ENCODE data around the gene RETN.

The RETN gene

DNA sequence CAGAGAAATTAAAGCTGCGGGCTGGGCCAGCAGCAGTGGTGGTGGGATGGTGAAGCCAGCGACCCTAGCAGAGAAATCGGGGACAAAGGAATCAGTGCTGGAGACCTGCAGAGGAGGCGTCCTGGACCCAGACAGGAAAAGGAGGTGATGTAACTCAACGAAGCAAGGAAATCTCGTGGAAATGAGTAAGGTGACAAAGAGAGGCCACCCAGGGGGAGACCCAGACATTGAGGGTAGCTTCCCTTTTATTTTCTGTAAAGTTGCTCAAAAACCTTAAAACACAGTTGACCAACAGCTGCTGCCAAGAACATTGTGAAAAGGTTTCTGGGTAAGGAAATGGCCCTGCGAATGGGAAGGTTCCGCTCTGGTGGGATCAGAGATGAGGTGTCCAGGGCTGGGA lies 13.3 kb upstream of the RETN start:
- H3K27ac Mint-ChIP-seq (ENCODE audit: low read depth) = peak overlapping the region; percentile 24

DNA sequence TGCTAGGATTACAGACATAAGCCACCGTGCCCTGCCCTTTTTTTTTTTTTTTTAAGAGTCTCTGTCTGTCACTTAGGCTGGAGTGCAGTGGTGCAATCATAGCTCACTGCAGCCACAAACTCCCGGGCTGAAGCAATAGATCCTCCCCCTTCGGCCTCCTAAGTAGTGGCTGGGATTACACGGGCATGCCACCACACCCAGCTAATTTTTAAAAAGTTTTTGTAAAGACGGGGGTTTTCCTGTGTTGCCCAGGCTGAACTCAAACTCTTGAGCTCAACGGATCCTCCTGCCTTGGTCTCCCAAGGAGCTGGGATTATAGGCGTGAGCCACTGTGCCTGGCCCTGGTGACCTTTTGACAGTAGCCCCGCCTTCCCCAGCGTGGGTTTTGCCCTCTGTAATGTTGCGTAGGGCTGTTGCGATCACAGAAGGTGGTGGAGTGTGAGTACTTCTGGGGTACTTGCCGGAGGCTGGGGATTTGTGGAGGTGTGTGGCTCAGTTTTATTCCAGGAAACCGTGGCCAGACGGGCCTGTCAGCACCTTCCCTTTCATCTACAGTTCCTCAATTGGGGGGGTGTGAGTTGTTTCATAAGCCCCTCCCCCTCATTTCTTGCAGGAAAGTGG lies 11.6 kb upstream of the RETN start:
- no peaks in the 10 kb centered on the region for H3K9me3 Mint-ChIP-seq
- DNase-seq (ENCODE audit: low spot score in 2 of 2) (no peak), ATAC-seq (replicated peaks; ENCODE audit: extremely low read depth, poor library complexity, severe bottlenecking) (peak; percentile 52)
- H3K4me3 Mint-ChIP-seq = no peak overlapping the region
- no peak overlapping the region for H3K27ac Mint-ChIP-seq (ENCODE audit: low read depth)
- H3K27me3 Mint-ChIP-seq = no peaks in the 10 kb centered on the region
- peaks cover 5% of the 10 kb centered on the region for H3K36me3 Mint-ChIP-seq (ENCODE audit: insufficient read depth)
- H3K4me1 Mint-ChIP-seq = peaks cover 14% of the 10 kb centered on the region

More for the DNA sequence above, 13.3 kb upstream of the RETN start:
- ATAC-seq (replicated peaks; ENCODE audit: extremely low read depth, poor library complexity, severe bottlenecking) (no peak), DNase-seq (ENCODE audit: low spot score in 2 of 2) (no peak)
- no peaks in the 10 kb centered on the region for H3K9me3 Mint-ChIP-seq
- peaks cover 18% of the 10 kb centered on the region for H3K4me1 Mint-ChIP-seq
- no peak overlapping the region for H3K4me3 Mint-ChIP-seq
- H3K27me3 Mint-ChIP-seq = no peaks in the 10 kb centered on the region
- H3K36me3 Mint-ChIP-seq (ENCODE audit: insufficient read depth) = peaks cover 7% of the 10 kb centered on the region

DNA sequence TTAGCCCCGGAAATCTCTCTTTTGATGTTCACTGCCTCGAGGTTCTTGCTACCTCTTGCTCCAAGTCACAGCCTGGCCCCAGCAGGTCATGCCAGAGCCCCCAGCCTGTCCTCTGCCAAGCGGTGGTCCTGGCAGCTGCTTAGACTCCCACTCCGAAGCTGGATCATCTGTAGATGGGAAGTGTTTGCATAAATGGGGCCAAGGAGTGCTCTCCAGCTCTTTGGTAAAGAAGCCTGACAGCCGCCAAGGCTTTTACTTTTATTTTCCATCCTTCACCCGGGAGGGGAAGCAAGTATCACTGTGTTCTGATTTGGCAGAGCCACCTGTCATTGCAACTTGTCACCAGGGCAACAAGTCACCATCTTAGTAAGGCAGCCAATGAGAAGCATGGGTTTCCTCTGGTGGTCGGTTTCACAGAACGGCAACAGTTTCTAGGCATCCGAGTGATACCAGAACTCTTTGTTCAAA lies 10.6 kb upstream of the RETN start:
- peak; percentile 68 for ATAC-seq (replicated peaks; ENCODE audit: extremely low read depth, poor library complexity, severe bottlenecking)

DNA sequence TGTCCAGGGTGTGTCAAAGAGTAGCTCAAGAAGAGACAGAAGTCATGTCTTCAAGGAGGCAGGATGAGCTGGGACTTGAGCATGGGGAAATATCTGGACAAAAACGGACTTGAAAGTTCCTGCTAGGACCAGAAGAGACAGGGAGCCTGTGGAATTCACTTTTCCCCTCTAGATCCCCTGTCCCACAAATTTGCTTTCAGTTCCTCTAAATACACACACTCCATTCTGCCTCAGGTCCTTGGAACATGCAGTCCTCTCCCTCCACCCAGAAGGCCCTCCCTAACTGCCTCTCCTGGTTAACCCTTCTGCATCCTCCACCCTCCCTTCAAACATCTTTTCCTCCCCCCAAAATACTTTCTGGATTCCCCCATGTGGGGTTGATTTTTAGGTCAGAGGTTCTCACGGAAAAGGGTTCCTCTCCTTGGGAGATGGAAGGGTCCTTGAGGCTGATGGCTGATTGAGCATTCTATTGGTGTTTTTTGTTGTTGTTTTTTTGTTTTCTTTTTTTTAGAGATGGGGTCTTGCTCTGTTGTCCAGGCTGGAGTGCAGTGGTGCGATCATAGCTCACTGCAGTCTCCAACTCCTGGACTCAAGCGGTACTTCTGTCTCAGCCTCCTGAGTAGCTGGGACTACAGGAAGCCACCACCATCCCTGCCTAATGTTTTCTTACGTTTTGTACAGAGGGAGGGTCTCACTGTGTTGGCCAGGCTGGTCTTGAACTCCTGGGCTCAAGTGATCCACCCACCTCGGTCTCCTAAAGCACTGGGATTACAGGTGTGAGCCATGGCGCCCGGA lies 6.9 kb upstream of the RETN start:
- DNase-seq (ENCODE audit: low spot score in 2 of 2) (no peak), ATAC-seq (replicated peaks; ENCODE audit: extremely low read depth, poor library complexity, severe bottlenecking) (no peak)
- Mint-ChIP-seq H3K9me3 (no peaks in the 10 kb centered on the region), H3K27me3 (peaks cover 17% of the 10 kb centered on the region), H3K27ac (ENCODE audit: low read depth) (no peak overlapping the region), H3K4me3 (no peak overlapping the region), H3K36me3 (ENCODE audit: insufficient read depth) (peaks cover 3% of the 10 kb centered on the region), H3K4me1 (peaks cover 4% of the 10 kb centered on the region)

More for the DNA sequence above, 10.6 kb upstream of the RETN start:
- H3K4me3 Mint-ChIP-seq = peak overlapping the region; percentile 46
- no peaks in the 10 kb centered on the region for H3K9me3 Mint-ChIP-seq
- H3K27ac Mint-ChIP-seq (ENCODE audit: low read depth) = no peak overlapping the region
- H3K36me3 Mint-ChIP-seq (ENCODE audit: insufficient read depth) = peaks cover 5% of the 10 kb centered on the region
- H3K4me1 Mint-ChIP-seq = peaks cover 4% of the 10 kb centered on the region
- no peaks in the 10 kb centered on the region for H3K27me3 Mint-ChIP-seq
- no peak for DNase-seq (ENCODE audit: low spot score in 2 of 2)

DNA sequence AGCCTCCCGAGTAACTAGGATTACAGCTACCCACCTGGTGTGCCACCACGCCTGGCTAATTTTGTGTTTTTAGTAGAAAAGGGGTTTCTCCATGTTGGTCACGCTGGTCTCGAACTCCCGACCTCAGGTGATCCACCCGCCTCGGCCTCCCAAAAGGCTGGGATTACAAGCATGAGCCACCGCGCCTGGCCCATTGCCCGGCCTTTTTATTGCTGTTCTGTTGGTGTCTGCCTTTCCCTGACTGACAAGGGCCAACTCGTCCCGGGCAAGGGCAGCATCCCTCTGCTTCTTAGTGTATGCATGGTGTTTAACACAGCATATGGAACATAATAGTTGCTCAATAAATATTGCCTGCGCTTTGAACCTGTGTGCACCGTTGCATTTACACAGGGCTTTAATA lies 6.2 kb upstream of the RETN start:
- Mint-ChIP-seq H3K4me3 (no peak overlapping the region), H3K27ac (ENCODE audit: low read depth) (no peak overlapping the region), H3K4me1 (no peaks in the 10 kb centered on the region), H3K36me3 (ENCODE audit: insufficient read depth) (peaks cover 3% of the 10 kb centered on the region), H3K9me3 (no peaks in the 10 kb centered on the region), H3K27me3 (peaks cover 22% of the 10 kb centered on the region)
- ATAC-seq (replicated peaks; ENCODE audit: extremely low read depth, poor library complexity, severe bottlenecking) (no peak), DNase-seq (ENCODE audit: low spot score in 2 of 2) (no peak)

DNA sequence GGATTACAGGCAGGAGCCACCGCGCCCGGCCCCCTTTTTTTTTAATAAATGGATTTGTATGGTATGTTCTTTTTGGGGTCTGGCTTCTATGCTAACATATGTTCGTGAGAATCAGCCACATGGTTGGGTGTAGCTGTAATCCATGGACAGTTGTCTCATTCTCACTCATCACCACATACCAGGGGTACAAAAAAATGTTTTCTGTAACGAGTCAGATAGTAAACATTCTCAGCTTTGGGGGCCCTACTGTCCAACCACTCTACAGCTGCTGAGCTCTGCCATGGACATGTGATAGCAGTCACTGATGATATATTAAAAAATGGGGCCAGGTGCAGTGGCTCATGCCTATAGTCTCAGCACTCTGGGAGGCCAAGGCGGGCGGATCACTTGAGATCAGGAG lies 5.1 kb upstream of the RETN start:
- H3K4me1 Mint-ChIP-seq = no peaks in the 10 kb centered on the region
- H3K27me3 Mint-ChIP-seq = peaks cover 22% of the 10 kb centered on the region
- no peak for DNase-seq (ENCODE audit: low spot score in 2 of 2)
- no peak overlapping the region for H3K27ac Mint-ChIP-seq (ENCODE audit: low read depth)
- no peaks in the 10 kb centered on the region for H3K36me3 Mint-ChIP-seq (ENCODE audit: insufficient read depth)
- H3K4me3 Mint-ChIP-seq = no peak overlapping the region
- no peak for ATAC-seq (replicated peaks; ENCODE audit: extremely low read depth, poor library complexity, severe bottlenecking)
- H3K9me3 Mint-ChIP-seq = no peaks in the 10 kb centered on the region

DNA sequence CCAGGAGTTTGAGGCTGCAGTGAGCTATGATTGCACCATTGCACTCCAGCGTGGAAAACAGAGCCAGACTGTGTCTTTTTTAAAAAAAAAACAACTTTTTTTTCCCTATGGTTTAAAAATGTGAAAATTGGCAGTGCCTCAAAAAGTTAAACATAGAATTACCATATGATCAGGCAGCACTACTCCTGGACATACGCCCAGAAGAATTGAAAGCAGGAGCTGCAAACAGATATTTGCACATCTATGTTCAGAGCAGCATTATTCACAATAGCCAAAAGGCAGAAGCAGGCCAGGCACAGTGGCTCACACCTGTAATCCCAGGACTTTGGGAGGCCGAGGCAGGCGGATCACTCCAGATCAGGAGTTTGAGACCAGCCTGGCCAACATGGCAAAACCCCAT lies 3.8 kb upstream of the RETN start:
- H3K27ac Mint-ChIP-seq (ENCODE audit: low read depth) = no peak overlapping the region
- DNase-seq (ENCODE audit: low spot score in 2 of 2) (no peak), ATAC-seq (replicated peaks; ENCODE audit: extremely low read depth, poor library complexity, severe bottlenecking) (no peak)
- peaks cover under 1% of the 10 kb centered on the region for H3K4me1 Mint-ChIP-seq
- H3K27me3 Mint-ChIP-seq = peaks cover 36% of the 10 kb centered on the region
- no peak overlapping the region for H3K4me3 Mint-ChIP-seq
- H3K9me3 Mint-ChIP-seq = no peaks in the 10 kb centered on the region
- no peaks in the 10 kb centered on the region for H3K36me3 Mint-ChIP-seq (ENCODE audit: insufficient read depth)

DNA sequence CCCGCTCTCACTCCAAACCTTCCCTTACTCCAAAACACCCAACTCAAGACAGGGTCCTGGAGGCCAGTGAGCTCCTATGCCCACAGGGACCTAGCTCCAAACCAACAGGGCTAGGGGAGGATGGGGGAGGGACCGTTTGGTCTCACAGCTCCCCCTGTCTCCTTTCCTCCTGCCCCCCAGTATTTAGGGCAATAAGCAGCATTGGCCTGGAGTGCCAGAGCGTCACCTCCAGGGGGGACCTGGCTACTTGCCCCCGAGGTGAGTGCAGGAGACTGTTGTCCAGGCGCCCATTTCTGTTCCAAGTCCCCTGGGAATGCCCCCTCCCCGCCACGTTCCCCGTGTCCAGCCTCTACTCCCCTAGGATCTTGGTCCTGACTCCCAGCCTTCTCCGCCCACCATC lies 792 bp downstream of the RETN start:
- DNase-seq (ENCODE audit: low spot score in 2 of 2) (no peak), ATAC-seq (replicated peaks; ENCODE audit: extremely low read depth, poor library complexity, severe bottlenecking) (no peak)
- Mint-ChIP-seq H3K36me3 (ENCODE audit: insufficient read depth) (no peaks in the 10 kb centered on the region), H3K9me3 (no peaks in the 10 kb centered on the region), H3K4me1 (peaks cover 7% of the 10 kb centered on the region), H3K4me3 (peak overlapping the region; percentile 37), H3K27me3 (peaks cover 79% of the 10 kb centered on the region), H3K27ac (ENCODE audit: low read depth) (no peak overlapping the region)

DNA sequence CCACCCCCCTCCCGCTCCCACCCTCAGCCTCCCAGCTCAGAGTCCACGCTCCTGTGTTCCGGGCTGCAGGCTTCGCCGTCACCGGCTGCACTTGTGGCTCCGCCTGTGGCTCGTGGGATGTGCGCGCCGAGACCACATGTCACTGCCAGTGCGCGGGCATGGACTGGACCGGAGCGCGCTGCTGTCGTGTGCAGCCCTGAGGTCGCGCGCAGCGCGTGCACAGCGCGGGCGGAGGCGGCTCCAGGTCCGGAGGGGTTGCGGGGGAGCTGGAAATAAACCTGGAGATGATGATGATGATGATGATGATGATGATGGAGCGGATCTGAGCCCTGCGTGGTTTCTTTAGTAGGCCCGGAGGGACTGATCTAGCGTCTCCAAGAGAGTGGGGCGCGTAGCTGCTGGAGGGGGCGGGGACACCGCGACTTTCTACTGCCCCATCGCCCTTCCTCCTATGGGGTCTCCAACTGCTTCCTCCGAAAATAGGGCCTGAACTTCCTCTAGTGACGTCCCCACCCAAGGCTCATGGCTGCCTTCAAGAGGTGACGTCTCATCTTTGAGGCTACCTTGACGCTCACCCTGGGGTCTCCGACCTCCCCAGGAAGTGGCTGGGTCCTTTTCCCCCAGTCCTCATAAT lies 1.4 kb downstream of the RETN start:
- Mint-ChIP-seq H3K4me1 (peaks cover 7% of the 10 kb centered on the region), H3K27ac (ENCODE audit: low read depth) (no peak overlapping the region), H3K27me3 (peaks cover 79% of the 10 kb centered on the region), H3K4me3 (peak overlapping the region; percentile 27), H3K36me3 (ENCODE audit: insufficient read depth) (no peaks in the 10 kb centered on the region), H3K9me3 (no peaks in the 10 kb centered on the region)
- DNase-seq (ENCODE audit: low spot score in 2 of 2) (no peak), ATAC-seq (replicated peaks; ENCODE audit: extremely low read depth, poor library complexity, severe bottlenecking) (no peak)

DNA sequence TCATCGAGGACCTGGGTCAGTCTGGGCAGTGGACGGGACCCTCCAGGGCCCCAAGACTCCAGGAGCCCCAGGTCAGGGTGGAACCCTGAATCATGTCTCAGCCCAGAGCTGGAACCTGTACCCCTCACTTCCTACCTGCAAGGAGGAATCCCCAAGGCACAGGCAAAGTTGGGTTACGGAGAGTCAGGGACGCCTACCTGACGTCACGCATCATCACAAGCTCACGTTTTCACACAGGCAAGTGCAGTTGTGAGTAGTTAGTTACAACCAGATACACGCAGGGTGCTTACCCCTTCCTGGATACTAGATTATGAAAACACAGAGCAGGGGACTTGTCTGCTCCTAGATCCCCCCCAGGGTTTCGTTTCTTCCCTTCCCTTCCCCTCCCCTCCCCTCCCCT lies 1.9 kb downstream of the RETN start:
- peak overlapping the region; percentile 27 for H3K4me3 Mint-ChIP-seq
- H3K4me1 Mint-ChIP-seq = peaks cover 7% of the 10 kb centered on the region
- H3K36me3 Mint-ChIP-seq (ENCODE audit: insufficient read depth) = no peaks in the 10 kb centered on the region
- no peak for DNase-seq (ENCODE audit: low spot score in 2 of 2)
- no peaks in the 10 kb centered on the region for H3K9me3 Mint-ChIP-seq
- ATAC-seq (replicated peaks; ENCODE audit: extremely low read depth, poor library complexity, severe bottlenecking) = no peak
- H3K27ac Mint-ChIP-seq (ENCODE audit: low read depth) = no peak overlapping the region
- peaks cover 79% of the 10 kb centered on the region for H3K27me3 Mint-ChIP-seq

DNA sequence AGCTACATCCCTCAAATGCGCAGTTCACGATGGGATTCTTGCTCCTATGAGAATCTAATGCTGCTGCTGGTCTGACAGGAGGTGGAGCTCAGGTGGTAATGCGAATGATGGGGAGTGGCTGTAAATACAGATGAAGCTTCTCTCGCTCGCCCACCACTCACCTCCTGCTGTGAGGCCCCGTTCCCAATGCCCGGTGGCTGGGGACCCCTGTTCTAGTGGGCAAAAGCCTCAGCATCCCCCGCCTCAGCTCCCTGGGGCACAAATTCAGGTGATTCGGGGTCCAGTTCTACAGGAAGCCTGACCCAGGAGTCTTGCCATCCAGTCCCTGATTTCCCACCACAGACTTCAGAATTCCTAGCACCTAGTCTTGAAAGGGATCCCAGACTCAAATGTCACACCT lies 3.7 kb downstream of the RETN start:
- DNase-seq (ENCODE audit: low spot score in 2 of 2) (no peak), ATAC-seq (replicated peaks; ENCODE audit: extremely low read depth, poor library complexity, severe bottlenecking) (no peak)
- H3K36me3 Mint-ChIP-seq (ENCODE audit: insufficient read depth) = no peaks in the 10 kb centered on the region
- H3K4me3 Mint-ChIP-seq = no peak overlapping the region
- H3K27ac Mint-ChIP-seq (ENCODE audit: low read depth) = no peak overlapping the region
- H3K27me3 Mint-ChIP-seq = peaks cover 80% of the 10 kb centered on the region
- H3K9me3 Mint-ChIP-seq = no peaks in the 10 kb centered on the region
- peaks cover 15% of the 10 kb centered on the region for H3K4me1 Mint-ChIP-seq

DNA sequence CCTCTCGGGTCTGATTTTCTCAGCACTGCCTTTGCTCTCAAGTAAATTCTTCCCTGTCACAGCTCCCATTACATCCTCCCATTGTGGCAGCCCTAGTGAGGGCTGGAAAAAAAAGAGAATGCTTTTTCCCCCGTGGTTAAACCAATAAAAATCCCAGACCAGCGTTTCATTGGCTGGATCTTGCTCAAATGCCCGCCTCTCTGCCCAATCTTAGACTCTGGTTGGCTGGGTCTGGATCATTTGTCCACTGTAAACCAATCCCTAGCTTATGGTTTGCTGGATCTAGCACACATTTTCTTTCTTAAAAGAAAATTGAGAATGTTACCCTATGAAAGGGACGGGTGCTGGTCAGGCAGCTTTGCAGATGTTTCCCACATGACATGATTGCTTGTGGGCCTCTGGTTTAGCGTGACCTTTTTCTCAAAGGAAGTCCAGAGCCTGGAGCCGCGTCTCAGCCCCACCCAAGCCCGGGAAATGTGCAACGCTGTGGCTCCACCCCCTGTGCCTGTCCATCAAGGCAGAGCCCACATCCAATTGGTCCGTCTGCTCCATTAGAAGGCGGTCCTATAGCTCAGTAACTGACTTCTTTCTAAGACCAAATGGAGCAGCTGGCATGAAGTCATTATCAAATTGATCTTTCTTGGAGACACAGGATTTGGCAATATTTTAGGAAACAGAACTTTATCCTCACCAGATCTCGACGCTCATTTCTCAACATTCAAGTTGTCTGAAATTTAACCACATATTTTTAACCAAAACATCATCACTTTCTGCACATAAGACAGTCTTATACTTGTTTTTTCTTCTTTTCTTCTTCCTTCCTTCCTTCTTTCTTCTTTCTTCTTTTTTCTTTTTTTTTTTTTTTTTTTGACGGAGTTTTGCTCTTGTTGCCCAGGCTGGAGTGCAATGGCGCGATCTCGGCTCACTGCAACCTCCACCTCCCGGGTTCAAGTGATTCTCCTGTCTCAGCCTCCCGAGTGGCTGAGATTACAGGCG lies 5.5 kb downstream of the RETN start:
- Mint-ChIP-seq H3K4me3 (no peak overlapping the region), H3K27ac (ENCODE audit: low read depth) (no peak overlapping the region), H3K4me1 (peaks cover 19% of the 10 kb centered on the region), H3K27me3 (peaks cover 86% of the 10 kb centered on the region), H3K9me3 (no peaks in the 10 kb centered on the region), H3K36me3 (ENCODE audit: insufficient read depth) (no peaks in the 10 kb centered on the region)
- ATAC-seq (replicated peaks; ENCODE audit: extremely low read depth, poor library complexity, severe bottlenecking) = no peak
- no peak for DNase-seq (ENCODE audit: low spot score in 2 of 2)

Measured in central memory CD8-positive, alpha-beta T cell (primary cell).